ENCODE data around the gene LETM1.

Gene LETM1

GRCh38 chr4:1797298-1797860 is 58.6 kb downstream of the LETM1 start:
- peak in 5 of 58 donors; percentile 39 to 68 (median 62) for DNase-seq

- DNase-seq: no peak
Observed at GRCh38 chr4:1796486-1797204, 59.3 kb downstream of the LETM1 start.

GRCh38 chr4:1795299-1796195 is 60.4 kb downstream of the LETM1 start:
- no peak for DNase-seq

DNA sequence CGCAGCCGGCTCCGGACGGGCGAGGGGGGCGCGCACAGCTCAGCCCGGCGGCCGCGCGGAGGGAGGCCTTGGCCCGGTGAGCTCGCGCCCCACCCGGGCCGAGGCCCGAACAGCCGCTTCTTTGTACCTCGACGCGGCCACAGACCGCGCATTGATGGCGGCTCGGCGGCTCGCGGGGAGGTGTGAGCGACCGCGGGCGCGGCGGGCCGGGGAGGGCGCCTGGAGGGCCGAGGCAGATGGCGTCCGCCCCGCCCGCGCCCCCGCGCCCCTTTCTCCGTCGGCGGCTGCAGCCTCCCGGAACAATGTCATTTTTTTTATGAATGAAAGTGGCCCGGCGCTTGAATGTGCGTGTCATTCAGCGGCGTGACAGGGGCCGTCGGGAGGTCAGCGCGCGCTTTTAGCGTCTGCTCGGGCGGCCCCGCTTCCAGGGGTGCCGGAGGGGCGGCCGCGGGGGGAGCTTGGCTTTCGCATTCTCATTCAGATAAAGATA is 61.1 kb downstream of the LETM1 start:
- no peak for DNase-seq

GRCh38 chr4:1793940-1794808 is 61.8 kb downstream of the LETM1 start:
- DNase-seq: no peak

DNA sequence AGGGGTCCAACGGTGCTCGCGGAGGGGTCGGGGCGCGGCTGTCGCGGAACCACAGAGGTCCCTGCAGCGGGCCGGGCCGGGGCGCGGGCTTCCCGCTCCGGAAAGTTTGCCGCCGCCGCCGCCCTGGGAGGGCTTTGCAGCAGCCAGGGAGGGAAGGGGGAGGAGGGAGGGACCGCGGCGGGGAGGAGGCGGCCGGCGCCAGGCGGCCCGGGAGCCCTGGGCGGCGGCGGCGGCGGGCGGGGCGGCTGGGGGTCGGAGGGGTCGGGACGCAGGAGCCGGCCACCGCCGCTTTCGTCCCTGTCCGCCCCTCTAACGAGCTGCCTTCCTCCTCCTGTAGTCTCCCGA is 62.5 kb downstream of the LETM1 start:
- no peak for DNase-seq

DNA sequence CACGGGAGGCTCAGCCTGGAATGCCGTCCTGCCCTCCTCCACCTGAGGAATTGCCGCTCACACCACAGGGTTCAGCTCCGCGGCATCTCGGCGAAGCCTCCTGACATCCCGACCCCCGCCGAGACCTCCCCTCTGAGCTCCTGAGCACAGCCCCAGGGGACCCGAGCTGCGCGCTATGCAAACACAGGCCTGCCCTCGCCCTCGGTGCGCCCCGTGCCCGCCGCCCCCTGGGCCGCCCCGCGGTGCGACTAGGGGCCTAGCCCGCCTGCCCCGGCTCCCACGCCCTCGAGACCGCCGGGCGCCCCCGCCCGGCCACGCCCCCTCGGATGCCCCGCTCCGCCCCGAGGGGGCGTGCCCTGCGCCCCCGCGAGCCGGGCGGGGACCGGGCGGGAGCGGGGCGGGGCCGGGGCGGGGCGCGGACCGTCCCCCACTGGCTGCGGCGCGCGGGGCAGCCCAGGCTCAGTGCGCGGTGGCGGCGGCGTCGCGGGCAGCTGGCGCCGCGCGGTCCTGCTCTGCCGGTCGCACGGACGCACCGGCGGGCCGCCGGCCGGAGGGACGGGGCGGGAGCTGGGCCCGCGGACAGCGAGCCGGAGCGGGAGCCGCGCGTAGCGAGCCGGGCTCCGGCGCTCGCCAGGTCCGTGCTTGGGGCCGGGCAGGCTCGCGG is 63.0 kb downstream of the LETM1 start, which contains the start of gene FGFR3:
Gene FGFR3, plus strand, starts transcription at position 462 of the 664 bp plus-strand sequence. CDS start 642 bp downstream, outside the sequence.
- DNase-seq: peak in 6 of 58 donors; percentile 14 to 45 (median 33)

DNA sequence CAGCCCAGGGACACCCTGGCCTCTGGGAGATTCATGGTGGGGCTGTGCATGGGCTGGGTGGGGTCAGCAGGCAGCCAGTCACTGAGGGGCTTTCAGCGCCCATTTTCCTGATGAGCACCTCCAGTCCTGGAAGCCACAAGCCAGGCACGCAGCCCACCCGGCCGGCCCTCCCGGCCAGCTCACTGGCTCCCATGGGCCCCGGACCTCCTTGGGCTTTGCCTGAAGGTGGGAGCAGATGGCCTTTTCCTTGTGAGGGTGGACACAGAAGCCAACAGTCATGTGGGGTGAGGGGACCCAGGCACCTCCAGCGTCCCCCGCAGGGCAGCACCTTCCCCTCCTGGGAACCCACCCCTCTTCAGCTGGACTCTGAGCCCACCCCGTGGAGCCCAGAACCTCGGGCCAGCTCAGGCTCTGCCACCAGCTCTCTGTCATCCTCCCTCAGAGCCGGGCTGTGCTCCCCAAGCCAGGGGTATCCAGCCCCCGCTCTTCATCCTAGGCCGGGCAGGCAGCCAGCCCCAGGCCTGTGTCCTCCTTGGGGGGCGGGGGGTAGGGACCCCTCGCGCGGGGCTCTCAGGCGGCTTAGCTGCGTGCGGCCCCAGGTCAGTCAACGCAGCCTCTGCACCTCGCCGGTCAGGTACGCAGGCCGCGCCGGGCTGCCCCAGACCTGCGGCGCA is 63.7 kb downstream of the LETM1 start:
- no peak for DNase-seq

GRCh38 chr4:1790005-1790404 is 66.0 kb downstream of the LETM1 start:
- DNase-seq: no peak

DNA sequence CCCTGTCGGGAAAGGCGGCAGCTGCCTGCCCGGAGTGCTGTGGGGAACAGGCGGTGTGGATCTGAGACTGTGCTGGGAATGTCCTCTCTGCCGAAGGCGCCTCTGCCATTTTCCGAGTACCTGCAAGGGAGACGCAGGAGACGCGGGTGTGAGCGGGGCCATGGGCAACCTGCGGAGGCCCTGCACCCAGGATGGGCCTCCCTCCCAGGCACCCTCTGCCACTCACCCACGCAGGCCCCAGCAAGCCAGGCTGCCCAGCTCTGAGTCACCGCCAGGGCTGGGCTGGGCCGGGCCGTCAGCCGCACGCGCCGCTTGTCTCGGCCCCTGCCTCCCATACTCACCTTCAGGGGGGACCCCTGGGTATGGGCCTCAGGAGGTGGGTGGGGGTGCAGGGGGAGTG is 66.4 kb downstream of the LETM1 start:
- DNase-seq: no peak

- DNase-seq: no peak
Observed at GRCh38 chr4:1788254-1788973, 67.5 kb downstream of the LETM1 start.

DNA sequence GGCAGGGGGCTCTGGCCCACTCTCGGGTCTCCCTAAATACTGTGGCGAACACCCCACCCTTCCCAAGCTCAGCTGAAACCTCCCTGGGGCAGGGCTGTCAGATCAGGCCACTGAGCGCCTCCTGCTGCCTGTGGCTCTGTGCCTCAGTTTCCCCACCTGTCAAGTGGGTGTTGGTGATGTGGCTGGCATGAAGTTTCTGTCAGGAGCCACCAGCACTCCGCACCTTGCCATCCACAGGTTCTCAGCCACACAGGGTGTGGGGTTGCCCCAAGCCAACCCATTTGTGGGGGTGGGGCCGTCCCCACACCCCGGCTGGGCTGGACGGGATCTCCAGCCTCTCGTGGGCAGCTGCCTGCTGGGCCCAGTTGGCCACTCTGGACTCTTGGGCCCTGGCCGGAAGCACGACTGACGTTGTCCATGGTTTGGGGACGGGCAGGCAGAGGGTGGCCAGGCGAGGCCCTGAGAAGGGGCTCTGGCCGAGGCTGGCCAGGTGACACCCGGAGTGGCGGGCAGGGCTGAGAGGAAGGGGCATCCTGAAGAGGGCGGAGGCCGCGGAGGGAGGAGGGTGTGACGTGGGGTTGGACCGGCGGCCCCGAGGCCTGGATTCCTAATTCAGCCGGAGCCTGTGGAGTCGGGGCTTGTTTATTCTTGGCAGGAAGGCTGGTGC is 68.4 kb downstream of the LETM1 start:
- DNase-seq: peak in 13 of 58 donors; percentile 17 to 52 (median 30)

- no peak for DNase-seq
Observed at GRCh38 chr4:1786544-1787362, 69.2 kb downstream of the LETM1 start.

DNA sequence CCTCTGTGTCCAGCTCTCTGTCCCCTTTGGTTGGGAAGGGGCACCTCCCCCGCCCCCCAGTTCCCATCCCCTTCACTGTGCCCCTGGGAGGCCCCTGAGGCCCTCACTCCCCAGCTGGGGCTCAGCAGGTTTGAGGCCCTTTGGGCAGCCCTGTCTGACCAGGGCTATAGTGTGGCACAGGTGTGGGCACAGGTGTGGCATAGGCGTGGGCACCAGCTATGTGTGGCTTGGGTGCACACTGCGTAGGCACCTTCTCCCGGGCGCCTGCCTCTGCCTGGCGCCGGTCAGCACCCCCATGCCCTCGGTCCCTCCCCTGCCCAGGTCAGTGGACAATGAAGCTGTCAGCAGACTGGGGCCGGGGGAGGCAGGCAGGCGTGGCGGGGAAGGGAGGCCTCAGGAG is 70.4 kb downstream of the LETM1 start:
- DNase-seq: no peak

DNA sequence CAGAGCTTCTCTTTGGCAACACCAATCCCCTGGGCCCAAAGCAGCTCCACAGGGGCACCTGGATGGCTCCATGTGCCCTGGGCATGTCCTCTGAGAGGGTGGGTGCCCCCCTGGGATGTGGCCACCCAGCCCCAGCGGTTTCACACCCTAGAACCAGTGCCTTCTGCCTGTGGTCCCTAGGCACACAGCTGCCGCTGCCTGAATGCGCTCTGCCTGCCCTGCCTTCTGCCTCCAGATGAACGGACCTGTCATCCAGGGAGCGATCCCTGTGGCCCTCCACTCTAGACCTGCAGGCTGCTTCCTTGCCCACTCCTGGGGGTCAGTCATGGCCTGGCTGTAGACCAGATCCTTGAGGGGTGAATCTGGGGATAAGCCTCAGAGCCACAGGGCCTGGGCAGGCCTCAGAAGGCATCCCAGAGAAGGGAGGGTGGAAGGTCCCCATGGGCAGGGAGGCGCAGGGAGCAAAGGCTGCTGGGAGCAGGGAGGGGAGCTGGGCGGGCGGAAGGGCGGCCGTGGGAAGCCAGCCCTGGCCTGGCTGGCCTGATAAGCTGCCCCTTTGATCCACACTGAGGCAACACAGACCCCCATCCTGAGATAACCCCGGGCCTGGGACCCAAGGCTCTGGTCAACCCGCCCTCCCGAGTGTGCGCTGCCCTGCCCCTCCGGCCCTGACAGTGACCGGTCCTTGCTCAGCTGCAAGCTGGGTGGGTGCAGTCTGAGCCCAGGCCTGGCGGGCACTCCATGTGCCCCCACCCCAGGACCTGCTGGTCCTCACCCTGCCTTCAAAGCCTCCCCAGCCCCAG is 71.0 kb downstream of the LETM1 start:
- peak in 8 of 58 donors; percentile 18 to 59 (median 37) for DNase-seq

GRCh38 chr4:1784395-1784788 is 71.6 kb downstream of the LETM1 start:
- peak in 18 of 58 donors; percentile 17 to 73 (median 33) for DNase-seq

DNA sequence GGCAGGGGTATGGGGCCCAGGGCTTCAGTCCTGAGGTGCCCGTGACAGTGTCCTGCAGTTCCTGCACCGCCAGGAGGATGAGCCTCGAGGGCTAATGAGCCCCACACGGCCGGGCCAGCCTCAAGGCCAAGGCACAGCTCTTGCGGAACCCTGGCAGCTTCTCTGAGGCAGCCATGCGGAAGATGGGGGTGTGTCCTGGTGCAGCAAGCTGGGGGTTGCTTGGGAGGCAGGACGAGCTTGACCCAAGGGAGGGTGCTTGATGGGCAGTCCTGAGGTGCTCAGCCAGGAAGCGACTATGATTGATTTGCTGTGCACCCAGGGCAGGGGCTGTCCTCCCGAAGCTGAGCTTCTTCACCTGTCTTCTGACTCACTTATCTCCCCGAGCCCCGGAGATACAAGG is 72.0 kb downstream of the LETM1 start:
- DNase-seq: peak in 6 of 58 donors; percentile 17 to 42 (median 29)

All from anterior cingulate cortex (tissue), 58 donors.